GM13976 (cell line): Measurements from ENCODE around the gene PLA2G4A.

Experiments used
- DNase-seq: peaks from one replicate; pipeline ENCODE4 v3.0.0; 2012; ENCODE audit warnings: low spot score
- CTCF ChIP-seq: IDR thresholded peaks from 2 replicates; pipeline ENCODE4 v1.5.1; 2012; ENCODE audit warnings: borderline replicate concordance, mild to moderate bottlenecking; ENCODE audit not compliant: insufficient read depth; ENCODE audit errors: extremely low read depth, missing control alignments, control extremely low read depth
- in situ Hi-C: fragments of 300-500 bp; cut with MboI; formaldehyde crosslinking; loops from one replicate; pipeline ENCODE4 v1.12.0; 2022; ENCODE audit warnings: low sequenced_read_pairs, mixed read lengths, inconsistent platforms; ENCODE audit not compliant: unreplicated experiment

The PLA2G4A gene

DNA sequence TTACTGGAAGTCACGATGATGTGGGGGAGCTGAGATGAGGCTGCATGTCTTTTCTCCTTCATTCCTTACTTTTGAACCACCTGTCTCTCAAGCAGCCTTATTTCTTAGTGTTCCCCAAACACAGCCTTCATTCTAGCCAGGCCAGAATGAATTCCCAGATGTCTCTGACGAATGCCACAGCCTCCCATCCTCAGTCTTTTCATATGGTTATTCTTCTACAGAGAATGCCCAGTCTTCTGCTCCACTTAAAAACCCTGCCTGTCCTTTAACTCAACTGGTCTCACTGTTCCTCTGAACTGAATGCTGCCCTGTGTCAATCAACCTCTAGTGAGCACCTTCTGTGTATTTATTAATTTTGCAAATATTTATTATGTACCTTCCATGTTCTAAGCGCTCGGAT, 156.2 kb downstream of the PLA2G4A start:
- in situ Hi-C loops: loop anchor here (10.0 kb wide), 2 partner anchors 370 to 500 kb away; no protein-coding TSS in a partner anchor
- DNase-seq: no peak
- TF ChIP-seq CTCF: no peak

DNA sequence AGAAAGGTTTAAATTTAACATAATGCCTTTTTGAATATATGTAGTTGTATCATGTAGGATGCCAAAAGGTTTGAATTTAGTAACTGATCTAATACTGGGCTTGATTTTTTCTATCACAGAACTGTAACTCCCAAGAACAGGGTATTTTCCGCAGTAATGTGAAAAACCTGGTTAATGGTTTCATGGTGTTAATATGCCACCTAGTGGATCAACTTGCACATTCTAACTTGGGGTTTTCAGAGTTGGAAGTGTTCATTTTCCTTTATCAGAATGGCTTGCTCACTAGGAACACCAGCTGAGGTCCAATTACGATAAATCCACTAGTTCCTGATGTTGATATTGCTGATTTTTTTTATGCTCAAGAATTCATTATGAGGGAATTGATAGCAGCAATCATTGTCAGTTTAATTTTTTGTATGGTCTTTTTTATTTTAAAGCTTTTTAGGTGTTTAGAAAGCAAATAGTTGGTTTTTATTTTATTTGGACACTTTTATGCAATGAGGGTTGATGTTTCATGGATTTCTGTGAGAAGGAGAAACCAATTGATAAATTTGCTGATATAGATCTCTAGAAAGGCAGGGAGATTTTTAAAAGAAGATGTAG, 157.2 kb downstream of the PLA2G4A start:
- DNase-seq: peak; percentile 37
- TF ChIP-seq CTCF: peak; percentile 61
- in situ Hi-C loops: loop anchor here (10.0 kb wide), 2 partner anchors 371 to 501 kb away; no protein-coding TSS in a partner anchor

DNA sequence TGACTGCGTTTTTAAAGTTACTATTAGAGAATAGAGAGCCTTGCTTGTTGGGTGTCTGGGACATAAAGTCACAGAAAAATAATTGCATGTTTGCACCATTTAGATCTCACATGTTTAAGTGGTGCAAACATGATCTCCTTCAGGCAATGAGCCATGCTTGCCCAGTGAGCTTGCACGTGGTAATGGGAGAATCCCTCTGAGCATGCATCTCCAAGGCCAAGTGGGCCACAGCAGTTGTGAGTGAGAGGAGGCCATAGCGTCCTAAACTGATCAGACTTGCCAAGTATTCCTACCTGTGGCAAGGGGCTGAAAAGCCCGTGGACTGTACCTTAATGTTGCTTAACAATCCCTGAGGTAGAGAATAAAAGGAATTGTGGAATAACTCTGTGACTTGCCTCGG, 158.3 kb downstream of the PLA2G4A start:
- in situ Hi-C loops: loop anchor here (10.0 kb wide), 2 partner anchors 372 to 502 kb away; no protein-coding TSS in a partner anchor

GRCh38 chr1:186987769-186988168, 159.0 kb downstream of the PLA2G4A start:
- no peak for TF ChIP-seq CTCF
- in situ Hi-C loops: loop anchor here (10.0 kb wide), 2 partner anchors 373 to 503 kb away; no protein-coding TSS in a partner anchor
- no peak for DNase-seq

More for the DNA sequence above, 158.3 kb downstream of the PLA2G4A start:
- no peak for TF ChIP-seq CTCF
- no peak for DNase-seq

DNA sequence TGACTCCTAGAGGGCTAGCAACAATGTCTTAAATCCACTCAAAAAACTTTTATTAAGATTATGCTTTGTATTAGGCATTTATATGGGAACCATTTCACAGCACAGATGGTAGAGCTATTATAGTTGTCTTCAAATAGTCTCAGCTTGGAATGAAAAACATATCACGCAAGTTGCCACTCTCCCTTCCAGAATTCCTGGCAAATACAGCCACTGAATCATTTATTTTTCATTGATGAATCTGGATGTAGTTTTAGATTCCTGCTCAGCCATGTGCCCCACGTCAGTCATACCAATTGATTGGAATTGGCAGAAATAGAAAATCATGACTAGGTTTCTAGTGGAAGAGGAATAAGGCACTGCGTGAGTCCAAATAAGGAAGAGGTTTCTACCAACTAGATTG, 165.2 kb downstream of the PLA2G4A start:
- DNase-seq: no peak
- no peak for TF ChIP-seq CTCF
- in situ Hi-C loops: no loop called here

DNA sequence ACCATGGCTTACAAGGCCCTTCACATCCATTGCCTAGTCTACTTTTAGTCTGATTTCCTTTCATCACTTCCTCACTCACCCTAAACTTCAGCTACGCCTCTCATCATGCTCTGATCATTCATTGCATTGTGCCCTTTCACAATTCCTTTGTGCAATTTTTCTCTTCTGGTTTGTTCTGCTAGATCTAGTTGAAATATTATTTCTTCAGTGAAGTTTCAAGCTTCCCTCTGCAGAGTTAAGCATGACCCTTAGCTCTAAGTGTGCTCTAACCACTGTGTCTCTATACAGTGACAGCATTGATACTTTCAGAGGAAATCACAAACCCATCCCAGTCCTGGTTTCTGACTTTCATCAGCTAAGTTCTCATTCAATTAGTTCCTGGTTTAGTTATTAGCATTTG, 166.1 kb downstream of the PLA2G4A start:
- in situ Hi-C loops: no loop called here
- no peak for TF ChIP-seq CTCF
- no peak for DNase-seq

DNA sequence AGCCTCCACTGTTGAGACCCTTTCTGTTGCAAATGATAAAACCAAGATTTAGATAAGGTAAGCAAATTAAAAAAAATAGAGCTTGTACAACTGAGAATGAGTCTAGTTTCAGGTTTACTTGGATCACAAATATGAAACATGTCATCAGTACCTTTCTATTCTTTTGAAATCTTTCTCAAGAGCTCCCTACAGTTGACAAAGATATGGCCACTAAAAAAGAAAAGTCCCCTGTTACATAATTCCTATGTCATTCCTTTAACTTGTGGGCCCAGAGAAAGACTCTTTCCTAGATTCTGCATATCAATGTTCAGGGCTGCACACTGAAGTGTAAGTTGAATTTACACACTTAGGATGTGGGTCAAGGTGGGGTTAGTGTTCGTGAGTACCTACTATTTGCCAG, 168.1 kb downstream of the PLA2G4A start:
- DNase-seq: no peak
- in situ Hi-C loops: no loop called here

More for the DNA sequence above, 168.1 kb downstream of the PLA2G4A start:
- no peak for TF ChIP-seq CTCF
